ENCODE data around the gene ATP6V1D.
A peak's percentile ranks its signal among the peaks of the same experiment; 100 is the strongest.
"Not testable (repeated sequence)": the region's sequence is repeated elsewhere in the genome, so short reads cannot be mapped to it uniquely, and the experiment has no call there.

ATP6V1D gene

DNA sequence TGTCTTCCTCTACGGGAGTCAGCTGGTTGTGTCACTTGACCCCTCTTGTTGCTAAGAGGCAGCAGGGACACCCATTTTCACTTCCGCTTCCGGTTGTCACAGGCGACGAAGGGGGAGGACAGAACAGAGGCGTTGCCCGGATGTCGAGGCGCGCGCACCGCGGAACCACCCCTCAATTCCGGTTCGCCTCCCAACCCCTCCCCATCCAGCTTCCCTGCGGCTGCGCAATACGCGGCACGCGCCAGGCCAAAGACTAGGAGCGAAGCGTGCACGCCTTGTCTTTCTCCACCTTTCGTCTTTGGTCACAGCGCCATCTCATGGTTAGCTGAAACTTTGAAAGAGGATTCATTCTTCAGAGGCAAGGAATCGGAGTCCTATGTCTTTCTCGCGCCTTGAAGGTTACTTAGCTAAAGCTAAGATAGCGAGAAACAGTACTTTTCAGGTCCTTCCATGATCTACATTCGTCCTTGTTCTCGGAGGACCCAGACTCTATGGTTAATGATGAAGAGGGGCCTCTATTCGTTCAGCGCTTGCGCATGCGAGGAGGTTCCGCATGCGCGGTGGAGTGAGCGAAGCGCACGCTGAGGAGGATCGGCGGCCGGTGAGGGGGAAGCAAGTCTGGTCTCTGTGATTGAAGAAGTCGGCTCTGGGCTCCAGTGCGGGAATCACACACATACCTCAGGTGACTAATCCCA is at the start of gene ATP6V1D, which contains the start of gene EIF2S1:
TSS of gene ATP6V1D (minus strand) at position 30 of the 695 bp plus-strand sequence. CDS start 106 bp downstream, outside the sequence.
TSS of gene EIF2S1 (plus strand) at position 554 of the 695 bp plus-strand sequence. CDS start 4,440 bp downstream, outside the sequence.
- DNase-seq: peak; percentile 66

DNA sequence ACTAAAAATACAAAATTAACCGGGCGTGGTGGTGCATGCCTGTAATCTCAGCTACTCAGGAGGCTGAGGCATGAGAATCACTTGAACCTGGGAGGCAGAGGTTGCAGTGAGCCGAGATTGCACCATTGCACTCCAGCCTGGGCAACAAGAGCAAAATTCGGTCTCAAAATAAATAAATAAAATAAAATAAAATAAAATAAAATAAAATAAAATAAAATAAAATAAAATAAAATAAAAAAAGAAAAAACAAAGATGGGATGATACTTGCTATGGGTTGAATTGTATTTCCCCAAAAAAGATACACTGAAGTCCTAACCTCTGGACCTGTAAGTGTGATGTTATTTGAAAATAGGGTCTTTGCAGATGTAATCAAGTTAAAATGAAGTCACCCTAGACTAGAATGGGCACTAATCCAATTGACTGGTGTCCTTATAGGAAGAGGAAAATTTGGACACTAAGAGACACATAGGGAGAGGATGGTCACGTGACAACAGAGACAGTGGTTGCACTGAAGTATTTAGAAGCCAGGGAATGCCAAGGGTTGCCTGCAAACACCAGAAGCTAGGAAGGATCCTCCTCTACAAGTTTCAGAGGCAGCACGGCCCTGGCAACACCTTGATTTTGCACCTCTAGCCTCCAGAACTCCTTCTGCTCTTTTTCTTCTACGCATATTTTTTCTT is 48.7 kb upstream of the ATP6V1D start:
- not testable (repeated sequence) for DNase-seq

DNA sequence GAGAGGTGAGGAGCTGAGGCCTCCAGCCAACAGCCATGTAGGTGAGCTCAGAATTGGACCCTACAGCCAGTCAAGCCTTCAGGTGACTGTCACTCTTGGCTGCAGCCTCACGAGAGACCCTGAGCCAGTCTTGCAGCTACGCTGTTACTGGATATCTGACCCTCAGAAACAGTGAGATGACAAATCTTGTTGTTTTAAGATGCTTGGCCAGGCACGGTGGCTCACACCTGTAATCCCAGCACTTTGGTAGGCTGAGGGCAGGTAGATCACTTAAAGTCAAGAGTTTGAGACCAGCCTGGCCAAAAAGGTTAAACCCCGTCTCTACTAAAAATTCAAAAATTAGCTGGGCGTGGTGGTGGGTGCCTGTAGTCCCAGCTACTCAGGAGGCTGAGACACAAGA is 46.2 kb upstream of the ATP6V1D start:
- DNase-seq: no peak

DNA sequence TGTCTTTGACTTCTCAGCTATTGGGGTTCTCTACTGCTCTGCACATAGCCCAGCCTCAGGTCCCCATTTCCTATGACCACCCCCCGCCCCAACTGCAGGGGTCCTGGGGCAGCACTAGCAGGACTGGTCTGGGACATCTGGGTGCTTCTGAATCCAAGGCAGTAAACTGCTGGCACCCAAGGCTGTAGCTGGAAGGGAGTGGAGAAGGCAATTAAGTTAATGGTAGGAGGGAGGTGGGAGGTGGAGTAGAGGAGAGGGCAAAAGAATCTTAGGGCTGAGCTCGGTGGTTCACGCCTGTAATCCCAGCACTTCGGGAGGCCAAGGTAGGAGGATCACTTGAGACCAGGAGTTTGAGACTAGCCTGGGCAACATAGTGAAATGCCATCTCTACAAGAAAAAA is 40.8 kb upstream of the ATP6V1D start:
- no peak for DNase-seq

DNA sequence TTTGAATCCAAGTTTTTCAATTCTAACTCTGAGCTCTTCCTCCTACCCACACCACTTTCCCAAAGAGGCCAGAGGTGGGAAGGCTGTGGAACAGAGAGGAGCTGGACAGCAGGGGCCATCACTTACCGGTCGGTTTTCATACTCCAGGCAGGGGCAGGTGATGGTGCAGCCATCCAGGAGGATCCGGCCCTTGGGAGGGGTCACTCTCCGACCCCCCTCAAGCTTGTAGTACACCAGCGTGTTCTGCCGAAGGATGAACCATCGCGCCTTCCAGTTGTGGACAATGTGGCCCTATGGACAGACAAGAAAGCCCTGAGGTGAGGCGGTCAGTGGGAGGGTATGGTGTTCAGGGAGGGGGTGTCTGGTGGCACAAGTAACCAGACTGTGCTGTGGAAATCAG is 37.9 kb upstream of the ATP6V1D start:
- DNase-seq: no peak

DNA sequence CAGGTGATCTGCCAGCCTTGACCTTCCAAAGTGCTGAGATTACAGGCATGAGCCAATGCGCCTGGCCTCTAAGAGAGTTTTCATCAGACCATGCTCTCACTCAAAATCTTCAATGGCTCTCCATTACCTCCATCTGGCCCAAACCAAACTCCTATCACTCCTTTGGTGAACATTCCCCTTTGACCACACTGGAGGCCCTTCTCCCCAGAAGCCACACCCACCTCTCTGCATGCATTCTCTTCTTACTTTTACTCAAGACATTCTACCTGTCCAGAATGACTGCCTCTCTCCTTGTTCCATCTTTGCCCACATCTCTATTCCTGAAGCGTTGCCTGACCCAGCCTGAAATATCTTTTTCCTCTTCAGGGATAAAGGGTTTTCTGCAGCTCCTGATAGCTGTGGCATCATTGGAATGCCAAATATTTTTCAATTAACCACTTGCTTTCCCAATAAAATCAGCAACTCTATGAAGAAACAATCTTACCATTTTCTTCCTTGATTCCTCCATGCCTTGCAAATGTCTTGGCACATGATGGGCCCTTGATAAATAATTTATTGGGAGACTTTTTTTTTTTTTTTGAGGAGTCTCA is 36.9 kb upstream of the ATP6V1D start:
- no peak for DNase-seq

DNA sequence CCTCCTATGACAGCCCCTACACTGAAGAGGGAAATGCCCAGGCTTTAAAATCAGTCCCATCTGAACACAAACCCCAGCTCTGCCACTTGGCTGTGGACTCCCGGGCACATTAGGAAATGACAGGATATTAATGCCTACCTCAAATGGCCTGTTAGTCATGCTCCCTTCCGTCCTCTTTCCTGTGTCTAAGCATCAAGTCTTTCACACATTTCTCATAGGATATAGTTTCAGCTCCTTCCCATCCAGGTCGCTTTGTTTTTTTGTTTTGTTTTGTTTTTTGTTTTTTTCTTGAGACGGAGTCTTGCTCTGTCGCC is 36.2 kb upstream of the ATP6V1D start:
- no peak for DNase-seq

DNA sequence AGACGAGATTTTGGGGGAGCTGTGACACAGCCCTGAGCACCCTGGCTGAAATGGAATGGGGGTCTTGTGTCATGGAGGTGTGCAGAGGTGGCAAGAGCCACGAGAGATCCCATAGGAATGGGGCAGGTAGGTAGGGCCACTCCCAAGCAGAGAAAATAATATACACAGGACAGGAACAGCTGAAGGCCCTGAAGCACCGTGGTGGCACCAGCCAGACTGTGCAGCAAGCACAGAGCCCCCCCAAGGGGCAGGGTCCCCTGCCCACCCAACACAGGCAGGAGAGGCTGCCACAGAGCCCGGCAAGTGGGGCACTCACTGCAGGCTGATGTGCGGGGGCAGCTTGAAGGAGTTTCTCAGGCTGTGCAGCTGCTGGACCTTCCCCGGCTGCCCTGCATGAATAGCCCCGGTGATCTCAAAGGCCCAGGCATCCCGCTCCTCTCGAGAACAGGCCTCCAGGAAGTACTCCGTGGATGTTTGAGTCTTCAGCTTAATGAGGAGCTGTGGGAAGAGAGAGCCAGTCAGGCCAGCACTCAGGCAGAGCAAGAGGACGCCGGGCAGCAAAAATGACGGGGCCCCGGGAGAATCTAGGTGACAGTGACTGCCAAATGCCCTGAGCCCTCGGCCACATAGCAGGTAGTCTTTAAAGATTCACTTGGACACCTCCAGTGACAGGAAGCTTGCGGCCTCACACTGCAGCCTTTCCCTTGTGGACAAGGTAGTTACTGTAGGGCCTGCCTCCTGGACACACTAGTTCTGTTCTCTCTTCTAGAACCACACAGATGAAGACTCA is 35.7 kb upstream of the ATP6V1D start:
- no peak for DNase-seq

DNA sequence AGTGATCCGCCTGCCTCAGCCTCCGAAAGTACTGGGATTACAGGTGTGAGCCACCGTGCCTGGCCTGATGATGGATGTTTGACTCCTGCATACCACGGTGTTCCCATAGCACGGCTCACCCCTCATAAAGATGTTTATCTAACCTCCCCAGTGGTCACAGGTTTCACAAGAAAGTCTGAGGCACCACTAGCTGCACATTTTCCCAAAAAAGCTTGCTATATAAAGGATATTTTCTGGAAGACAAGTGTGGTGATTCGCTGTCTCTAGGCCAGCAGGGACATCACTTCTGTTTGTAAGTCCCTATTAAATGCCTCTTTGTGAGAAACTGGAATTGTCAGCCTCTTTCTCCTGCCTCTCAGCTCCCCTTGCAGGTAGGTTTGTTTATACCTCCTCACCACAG is 34.1 kb upstream of the ATP6V1D start:
- DNase-seq: no peak

DNA sequence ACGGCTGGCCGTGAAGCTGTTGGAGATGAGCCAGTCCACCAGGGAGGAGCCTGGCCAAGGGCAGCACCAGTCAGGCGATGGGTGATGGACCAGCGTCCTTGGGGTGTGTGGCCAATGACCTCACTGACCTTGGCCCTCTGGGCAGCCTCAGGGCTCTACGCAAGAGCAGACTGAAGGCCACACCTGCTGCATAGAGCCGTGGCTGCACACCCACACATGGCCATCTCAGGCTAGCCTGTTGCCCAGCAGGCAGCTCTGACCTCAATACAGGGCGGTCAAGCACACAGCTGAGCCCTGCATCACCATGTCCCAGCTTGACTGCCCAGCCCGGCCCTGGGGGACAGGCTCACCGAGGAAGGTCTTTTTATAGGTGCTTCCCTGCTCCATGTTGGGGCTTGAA is 33.2 kb upstream of the ATP6V1D start:
- DNase-seq: no peak

DNA sequence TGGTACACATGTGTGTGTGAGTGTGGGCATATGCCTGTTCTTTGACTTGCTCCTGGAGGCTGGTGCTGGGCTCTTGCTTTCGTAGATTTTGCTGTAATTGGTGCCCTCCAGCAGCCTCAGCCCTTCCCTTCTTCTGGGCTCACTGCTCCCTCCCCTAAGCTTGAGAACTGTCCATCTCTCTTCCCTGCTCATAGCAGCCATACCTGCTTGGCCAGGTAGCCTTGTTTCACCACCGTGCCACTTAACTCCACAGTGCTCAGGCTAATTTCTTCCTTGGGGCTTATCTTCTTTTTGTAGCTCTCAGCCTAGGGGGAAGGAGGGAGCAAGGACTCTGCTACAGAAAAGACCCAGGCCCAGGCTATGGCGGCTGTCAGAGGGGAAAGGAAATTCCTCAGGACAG is 32.5 kb upstream of the ATP6V1D start:
- no peak for DNase-seq

DNA sequence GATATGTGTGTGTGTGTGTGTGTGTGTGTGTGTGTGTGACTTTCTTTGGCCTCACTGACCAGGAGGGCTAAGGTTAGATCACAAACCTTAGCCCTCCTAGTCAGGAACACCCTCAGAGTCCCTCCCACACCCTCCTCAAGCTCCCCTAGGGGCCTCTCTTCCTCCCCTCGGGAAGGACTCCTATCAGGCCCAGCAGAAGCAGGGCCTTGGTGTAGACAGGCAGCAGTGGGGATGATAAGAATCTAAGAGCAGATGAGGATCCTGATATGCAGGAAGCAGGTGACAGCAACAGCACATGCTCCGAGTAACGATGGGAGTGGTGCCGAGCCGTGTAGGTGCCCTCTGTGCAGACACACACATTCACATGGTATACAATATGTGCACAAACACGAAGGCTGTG is 31.7 kb upstream of the ATP6V1D start:
- no peak for DNase-seq

DNA sequence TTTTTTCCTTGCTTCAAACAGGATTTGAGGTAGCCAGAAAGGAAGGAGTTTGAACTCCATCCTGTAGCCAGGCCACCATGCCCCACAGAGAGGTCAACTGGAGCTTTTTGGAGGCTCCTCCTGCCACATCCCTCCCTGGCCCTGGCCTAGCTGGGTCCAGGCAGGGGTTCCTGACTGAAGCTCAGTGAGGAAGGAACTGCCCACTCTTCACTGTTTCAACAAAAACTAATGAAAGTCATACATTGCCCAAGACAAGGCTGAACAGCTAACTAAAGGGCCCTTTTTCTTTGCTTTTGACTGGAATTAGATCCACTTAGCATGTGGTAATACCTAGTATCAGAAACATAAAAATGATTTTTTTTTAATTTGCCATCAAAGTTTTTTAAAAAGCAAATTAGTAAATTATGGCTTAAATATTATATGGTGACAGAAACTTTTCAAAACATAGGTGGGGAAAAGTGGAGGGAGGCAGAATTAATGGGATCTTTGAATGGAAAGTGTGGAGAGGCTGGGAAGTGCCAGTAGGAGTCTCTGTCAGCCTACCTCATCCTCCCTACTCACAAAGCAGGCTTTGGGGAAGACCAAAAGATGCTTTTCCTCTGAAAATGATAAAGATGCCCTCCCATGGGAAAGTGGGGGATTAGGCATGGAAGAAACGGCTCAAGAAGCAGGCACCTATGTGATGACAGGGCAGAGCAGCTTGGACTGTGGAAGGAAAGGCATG is 30.4 kb upstream of the ATP6V1D start:
- DNase-seq: no peak

DNA sequence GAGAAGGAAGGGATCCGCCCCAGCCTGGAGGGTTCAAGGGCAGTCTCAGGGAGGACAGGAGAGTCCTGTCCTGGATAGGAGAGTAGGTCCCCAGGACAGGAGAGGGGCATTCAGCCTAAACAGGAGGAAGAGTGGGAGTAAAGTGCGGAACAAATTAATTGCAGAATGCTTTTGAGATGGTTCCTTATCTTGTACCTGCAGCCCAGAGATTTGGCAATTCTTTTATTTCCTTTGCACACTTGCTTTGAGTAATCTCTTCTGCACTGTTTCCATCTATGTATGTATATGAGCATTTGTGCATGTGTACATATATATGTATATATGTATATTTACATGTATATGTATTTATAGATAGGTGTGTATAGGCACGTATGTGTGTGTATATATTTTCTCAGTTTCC is 29.7 kb upstream of the ATP6V1D start:
- DNase-seq: no peak

DNA sequence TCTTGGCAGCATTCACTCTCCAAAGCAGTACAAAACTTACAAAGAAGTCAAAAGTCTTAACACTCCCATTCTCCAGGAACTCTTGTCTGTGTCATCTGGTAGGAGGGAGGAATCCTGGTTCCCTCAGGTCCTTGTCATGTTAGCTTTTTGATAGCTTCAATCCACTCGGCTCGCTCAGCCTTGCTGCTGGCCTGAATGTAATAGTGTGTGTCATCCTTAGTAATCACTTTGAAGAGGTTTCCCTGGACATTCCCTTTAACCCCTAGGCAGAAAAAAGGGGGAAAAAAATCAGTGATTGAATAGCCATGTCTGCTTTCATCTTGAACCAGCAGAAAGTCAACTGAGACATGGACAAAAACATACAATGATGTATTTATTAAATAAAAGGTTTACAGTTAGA is 27.6 kb upstream of the ATP6V1D start:
- no peak for DNase-seq

DNA sequence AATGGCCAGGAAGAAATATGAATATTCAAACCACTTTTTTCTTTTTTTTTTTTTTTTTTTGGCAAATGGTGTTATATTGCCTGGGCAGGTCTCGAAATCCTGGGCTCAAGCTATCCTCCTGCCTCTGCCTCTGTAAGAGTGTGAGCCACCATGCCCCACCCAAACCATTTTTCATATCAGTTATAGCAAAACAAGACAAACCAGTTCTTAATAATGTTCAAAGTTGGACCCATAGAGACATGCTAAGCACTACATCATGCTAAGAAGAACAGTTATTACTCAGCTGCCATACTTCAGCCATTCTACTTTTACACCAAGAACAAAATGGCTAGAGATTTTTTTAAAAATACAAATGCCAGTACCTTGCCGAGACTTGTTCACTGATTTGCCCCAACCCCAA is 26.0 kb upstream of the ATP6V1D start:
- no peak for DNase-seq

DNA sequence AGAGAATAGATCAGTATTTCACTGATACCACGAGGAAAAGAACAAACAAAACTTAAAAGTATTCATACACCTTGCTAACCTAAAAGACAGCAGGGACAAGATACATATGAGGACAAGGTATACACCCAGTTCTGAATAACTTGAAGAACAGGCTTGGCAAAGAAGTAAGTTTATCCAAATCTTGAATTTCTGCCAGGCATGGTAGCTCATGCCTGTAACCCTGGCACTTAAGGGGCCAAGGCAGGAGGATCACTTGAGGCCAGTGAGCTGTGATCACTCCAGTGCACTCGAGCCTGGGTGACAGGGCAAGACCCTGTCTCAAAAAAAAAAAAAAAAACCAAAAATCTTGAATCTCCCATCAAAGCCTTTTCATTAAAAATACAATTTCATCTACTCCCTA is 25.5 kb upstream of the ATP6V1D start:
- no peak for DNase-seq

DNA sequence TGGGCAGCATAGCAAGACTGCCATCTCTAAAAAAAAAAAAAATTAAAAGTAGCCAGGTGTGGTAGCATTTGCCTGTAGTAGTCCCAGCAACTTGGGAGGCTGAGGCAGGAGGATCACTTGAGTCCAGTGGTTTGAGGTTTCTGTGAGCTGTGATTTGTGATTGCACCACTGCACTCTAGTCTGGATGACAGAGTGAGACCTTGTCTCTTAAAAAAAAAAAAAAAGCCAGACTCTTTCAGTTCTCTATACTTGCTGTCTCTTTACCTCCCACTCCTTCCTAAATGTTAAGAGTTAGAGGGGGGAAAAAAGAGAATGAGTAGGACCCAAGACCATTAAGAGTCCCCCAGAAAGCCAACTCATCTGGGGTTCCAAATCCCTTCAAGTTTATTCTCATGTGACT is 18.3 kb upstream of the ATP6V1D start:
- DNase-seq: no peak

DNA sequence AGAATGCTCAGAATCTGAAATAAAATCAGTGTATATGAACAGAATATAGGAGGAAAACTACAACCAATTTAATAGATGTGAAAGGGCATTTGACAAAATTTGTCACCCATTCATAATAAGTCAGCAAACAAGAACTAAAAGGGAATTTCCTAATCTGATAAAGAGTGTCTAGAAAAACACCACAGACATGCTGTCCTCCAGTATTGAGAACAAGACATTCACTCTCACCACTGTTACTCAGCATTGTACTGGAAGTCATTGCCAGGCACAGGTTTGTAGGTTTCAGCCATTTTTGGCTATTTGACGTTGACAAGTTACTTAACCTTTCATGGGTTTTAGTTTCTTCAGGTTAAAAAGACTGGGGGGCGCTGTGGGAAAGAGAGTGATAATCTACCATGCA is 13.7 kb upstream of the ATP6V1D start:
- no peak for DNase-seq

DNA sequence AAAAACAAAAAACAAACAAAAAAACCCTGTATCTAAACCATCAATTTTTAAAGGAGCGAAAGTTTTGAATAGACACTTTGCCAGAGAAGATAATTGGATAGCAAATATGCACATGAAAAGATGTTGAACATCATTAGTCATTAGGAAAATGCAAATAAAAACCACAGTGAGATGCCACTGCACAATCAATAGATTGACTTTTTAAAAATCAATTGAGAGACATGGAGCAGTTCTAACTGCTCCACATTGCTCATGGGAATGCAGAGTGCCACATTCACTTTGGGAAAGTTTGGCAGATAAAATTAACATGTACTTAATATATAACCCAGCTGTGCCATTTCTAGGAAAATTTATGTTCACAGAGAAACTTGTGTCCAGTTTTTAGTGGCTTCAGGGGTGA is 13.2 kb upstream of the ATP6V1D start:
- DNase-seq: no peak

DNA sequence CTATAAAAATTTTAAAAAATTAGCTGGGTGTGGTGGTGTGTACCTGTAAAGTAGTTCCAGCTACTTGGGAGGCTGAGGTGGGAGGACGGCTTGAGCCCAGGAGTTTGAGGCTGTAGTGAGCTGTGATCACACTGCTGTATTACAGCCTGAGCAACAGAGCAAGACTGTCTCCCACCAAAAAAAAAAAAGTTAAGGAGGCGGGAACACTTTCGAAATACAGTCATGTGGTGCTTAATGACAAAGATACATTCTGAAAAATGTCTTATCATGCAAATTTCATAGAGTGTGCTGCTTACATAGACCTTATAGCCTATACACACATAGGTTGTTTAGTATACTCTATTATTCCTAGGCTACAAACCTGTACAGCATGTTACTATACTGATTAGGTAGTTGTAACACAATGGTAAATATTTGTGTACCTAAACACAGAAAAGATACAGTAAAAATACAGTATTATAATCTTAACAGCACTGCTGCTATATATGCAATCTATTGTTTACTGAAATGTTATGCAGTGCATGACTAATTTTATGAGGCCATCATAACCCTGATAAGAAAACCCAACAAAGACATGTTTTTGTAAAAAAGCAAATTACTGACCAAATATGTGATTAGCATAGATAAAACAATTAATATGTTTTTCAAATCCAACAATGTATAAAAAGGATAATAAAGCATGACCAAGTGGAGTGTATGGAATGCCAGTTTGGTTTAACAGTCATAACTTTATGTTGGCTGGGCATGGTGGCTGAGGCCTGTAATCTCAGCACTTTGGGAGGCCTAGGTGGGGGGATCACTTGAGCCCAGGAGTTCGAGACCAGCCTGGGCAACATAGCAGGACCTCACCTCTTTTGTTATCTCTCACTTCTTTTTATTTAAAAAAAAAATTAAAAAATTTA is 11.9 kb upstream of the ATP6V1D start:
- DNase-seq: no peak

DNA sequence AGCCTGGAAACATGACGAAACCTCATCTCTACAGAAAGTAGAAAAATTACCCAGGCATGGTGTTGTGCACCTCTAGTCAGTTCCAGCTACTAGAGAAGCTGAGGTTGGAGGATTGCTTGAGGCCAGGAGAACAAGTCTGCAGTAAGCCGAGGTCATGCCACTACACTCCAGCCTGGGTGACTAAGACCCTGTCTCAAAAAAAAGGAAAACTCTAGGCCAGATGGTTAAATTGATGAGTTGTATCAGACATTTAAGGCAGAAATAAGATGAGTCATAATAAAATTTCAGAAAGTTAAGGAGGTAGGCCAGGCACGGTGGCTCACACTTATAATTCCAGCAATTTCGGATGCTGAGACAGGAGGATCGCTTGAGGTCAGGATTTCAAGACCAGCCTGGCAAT is 11.2 kb upstream of the ATP6V1D start:
- no peak for DNase-seq

Data from 8988T (cell line).